ENCODE data around the gene MOCOS.

Gene MOCOS

GRCh38 chr18:36241831-36242230 is 54.5 kb downstream of the MOCOS start:
- POLR2A ChIA-PET = no interaction called here
- Histone ChIP-seq H3K36me3 (ENCODE audit: control insufficient read depth in 2 of 2, insufficient read depth in 1 of 2, low read length in 2 of 2) (no peaks in the 10 kb centered on the region), H3K4me1 (ENCODE audit: control insufficient read depth, insufficient read depth, low read length) (no peaks in the 10 kb centered on the region), H3K27ac (ENCODE audit: extremely low read depth, low read depth, low read length) (no peak overlapping the region), H3K9me3 (ENCODE audit: control insufficient read depth, insufficient read depth, low read depth, low read length) (no peaks in the 10 kb centered on the region), H3K4me3 (ENCODE audit: low read depth, low read length) (no peak overlapping the region)
- no peak for TF ChIP-seq ZNF776 (tag by site-specific recombination; IDR thresholded peaks at IDR 0.05; ENCODE audit: borderline replicate concordance)
- no peak for TF ChIP-seq OVOL3 (tag by site-specific recombination; IDR thresholded peaks at IDR 0.05)
- TF ChIP-seq HOXA7 (CRISPR knock-in tag; IDR thresholded peaks at IDR 0.05; ENCODE audit: borderline replicate concordance) = no peak
- TF ChIP-seq ZNF169 (tag by site-specific recombination; IDR thresholded peaks at IDR 0.05) = no peak
- TF ChIP-seq ZNF692 (tag by site-specific recombination; IDR thresholded peaks at IDR 0.05) = no peak
- no peak for TF ChIP-seq KLF17 (tag by site-specific recombination; IDR thresholded peaks at IDR 0.05)
- TF ChIP-seq ZNF112 (tag by site-specific recombination; IDR thresholded peaks at IDR 0.05) = no peak
- TF ChIP-seq ZNF645 (tag by site-specific recombination; IDR thresholded peaks at IDR 0.05) = no peak
- no peak for TF ChIP-seq ZNF23 (tag by site-specific recombination; IDR thresholded peaks at IDR 0.05; ENCODE audit: borderline replicate concordance)
- TF ChIP-seq YY1 (tag by site-specific recombination; IDR thresholded peaks at IDR 0.05) = no peak
- CTCF ChIA-PET = no interaction called here

- Histone ChIP-seq H3K4me1 (ENCODE audit: control insufficient read depth, insufficient read depth, low read length) (no peaks in the 10 kb centered on the region), H3K36me3 (ENCODE audit: control insufficient read depth in 2 of 2, insufficient read depth in 1 of 2, low read length in 2 of 2) (peaks cover 0 to 8% of the 10 kb centered on the region in 2 experiments; a peak in 1 of 3 replicates), H3K27ac (ENCODE audit: extremely low read depth, low read depth, low read length) (no peak overlapping the region), H3K9me3 (ENCODE audit: control insufficient read depth, insufficient read depth, low read depth, low read length) (no peaks in the 10 kb centered on the region), H3K4me3 (ENCODE audit: low read depth, low read length) (no peak overlapping the region)
- ChIA-PET CTCF (interaction anchor here (0.6 to 1.4 kb wide), 3 partner anchors 37 to 491 kb away, joined by 3 to 4 read pairs (median 3); no protein-coding TSS in a partner anchor), POLR2A (no interaction called here)
- TF ChIP-seq ZNF169 (tag by site-specific recombination; IDR thresholded peaks at IDR 0.05) (no peak), ZIC2 (tag by site-specific recombination; IDR thresholded peaks at IDR 0.05) (peak; percentile 79), EGR2 (tag by site-specific recombination; IDR thresholded peaks at IDR 0.05; ENCODE audit: low read depth) (peak; percentile 44; the same call in 1 of the 2 replicates), ZNF341 (tag by site-specific recombination; IDR thresholded peaks at IDR 0.05; ENCODE audit: low read depth) (no peak), ZNF670 (tag by site-specific recombination; IDR thresholded peaks at IDR 0.05; ENCODE audit: low read depth) (no peak), ZNF121 (tag by site-specific recombination; IDR thresholded peaks at IDR 0.05) (no peak), TRIM28 (IDR thresholded peaks at IDR 0.05; ENCODE audit: borderline replicate concordance, low read length) (peak; percentile 79; the same call in 1 of the 2 replicates), GLIS1 (tag by site-specific recombination; IDR thresholded peaks at IDR 0.05) (peak; percentile 88)
These were observed 59.7 kb downstream of the MOCOS start for GRCh38 chr18:36247036-36247435.

DNA sequence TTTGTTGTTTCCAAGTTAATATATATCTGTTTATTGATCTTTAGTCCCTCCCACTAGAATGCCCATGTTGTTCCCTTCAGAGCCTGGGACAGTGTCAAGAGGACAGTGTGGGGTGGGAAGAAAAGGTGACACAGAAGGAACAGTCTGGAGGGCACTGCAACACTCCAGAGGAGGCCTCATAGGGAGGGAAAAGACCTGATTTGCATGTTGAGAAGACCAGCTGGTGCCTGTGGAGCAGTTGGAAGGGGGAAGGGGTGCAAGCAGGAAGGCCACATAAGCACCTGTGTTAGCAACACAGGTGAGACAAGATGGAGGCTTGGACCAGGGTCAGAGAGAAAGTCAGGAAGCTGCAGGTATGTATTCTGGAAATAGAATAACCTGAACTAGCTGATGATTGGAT is 62.1 kb downstream of the MOCOS start:
- Histone ChIP-seq H3K27ac (ENCODE audit: extremely low read depth, low read depth, low read length) (no peak overlapping the region), H3K4me1 (ENCODE audit: control insufficient read depth, insufficient read depth, low read length) (no peaks in the 10 kb centered on the region), H3K4me3 (ENCODE audit: low read depth, low read length) (no peak overlapping the region), H3K36me3 (ENCODE audit: control insufficient read depth in 2 of 2, insufficient read depth in 1 of 2, low read length in 2 of 2) (peaks cover 0 to 8% of the 10 kb centered on the region in 2 experiments; a peak in 1 of 3 replicates), H3K9me3 (ENCODE audit: control insufficient read depth, insufficient read depth, low read depth, low read length) (no peaks in the 10 kb centered on the region)
- ChIA-PET CTCF (no interaction called here), POLR2A (no interaction called here)
- TF ChIP-seq, protein P1, sequence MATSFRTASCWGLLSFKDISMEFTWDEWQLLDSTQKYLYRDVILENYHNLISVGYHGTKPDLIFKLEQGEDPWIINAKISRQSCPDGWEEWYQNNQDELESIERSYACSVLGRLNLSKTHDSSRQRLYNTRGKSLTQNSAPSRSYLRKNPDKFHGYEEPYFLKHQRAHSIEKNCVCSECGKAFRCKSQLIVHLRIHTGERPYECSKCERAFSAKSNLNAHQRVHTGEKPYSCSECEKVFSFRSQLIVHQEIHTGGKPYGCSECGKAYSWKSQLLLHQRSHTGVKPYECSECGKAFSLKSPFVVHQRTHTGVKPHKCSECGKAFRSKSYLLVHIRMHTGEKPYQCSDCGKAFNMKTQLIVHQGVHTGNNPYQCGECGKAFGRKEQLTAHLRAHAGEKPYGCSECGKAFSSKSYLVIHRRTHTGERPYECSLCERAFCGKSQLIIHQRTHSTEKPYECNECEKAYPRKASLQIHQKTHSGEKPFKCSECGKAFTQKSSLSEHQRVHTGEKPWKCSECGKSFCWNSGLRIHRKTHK (tag by site-specific recombination; IDR thresholded peaks at IDR 0.05) = no peak
- no peak for TF ChIP-seq ZNF354C (tag by site-specific recombination; IDR thresholded peaks at IDR 0.05; ENCODE audit: borderline replicate concordance, low read depth)
- no peak for TF ChIP-seq ZNF785 (tag by site-specific recombination; IDR thresholded peaks at IDR 0.05)
- TF ChIP-seq, protein P2, sequence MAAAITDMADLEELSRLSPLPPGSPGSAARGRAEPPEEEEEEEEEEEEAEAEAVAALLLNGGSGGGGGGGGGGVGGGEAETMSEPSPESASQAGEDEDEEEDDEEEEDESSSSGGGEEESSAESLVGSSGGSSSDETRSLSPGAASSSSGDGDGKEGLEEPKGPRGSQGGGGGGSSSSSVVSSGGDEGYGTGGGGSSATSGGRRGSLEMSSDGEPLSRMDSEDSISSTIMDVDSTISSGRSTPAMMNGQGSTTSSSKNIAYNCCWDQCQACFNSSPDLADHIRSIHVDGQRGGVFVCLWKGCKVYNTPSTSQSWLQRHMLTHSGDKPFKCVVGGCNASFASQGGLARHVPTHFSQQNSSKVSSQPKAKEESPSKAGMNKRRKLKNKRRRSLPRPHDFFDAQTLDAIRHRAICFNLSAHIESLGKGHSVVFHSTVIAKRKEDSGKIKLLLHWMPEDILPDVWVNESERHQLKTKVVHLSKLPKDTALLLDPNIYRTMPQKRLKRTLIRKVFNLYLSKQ (tag by site-specific recombination; IDR thresholded peaks at IDR 0.05; ENCODE audit: borderline replicate concordance) = no peak
- TF ChIP-seq, protein P3, sequence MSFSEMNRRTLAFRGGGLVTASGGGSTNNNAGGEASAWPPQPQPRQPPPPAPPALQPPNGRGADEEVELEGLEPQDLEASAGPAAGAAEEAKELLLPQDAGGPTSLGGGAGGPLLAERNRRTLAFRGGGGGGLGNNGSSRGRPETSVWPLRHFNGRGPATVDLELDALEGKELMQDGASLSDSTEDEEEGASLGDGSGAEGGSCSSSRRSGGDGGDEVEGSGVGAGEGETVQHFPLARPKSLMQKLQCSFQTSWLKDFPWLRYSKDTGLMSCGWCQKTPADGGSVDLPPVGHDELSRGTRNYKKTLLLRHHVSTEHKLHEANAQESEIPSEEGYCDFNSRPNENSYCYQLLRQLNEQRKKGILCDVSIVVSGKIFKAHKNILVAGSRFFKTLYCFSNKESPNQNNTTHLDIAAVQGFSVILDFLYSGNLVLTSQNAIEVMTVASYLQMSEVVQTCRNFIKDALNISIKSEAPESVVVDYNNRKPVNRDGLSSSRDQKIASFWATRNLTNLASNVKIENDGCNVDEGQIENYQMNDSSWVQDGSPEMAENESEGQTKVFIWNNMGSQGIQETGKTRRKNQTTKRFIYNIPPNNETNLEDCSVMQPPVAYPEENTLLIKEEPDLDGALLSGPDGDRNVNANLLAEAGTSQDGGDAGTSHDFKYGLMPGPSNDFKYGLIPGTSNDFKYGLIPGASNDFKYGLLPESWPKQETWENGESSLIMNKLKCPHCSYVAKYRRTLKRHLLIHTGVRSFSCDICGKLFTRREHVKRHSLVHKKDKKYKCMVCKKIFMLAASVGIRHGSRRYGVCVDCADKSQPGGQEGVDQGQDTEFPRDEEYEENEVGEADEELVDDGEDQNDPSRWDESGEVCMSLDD (tag by site-specific recombination; IDR thresholded peaks at IDR 0.05) = no peak
- no peak for TF ChIP-seq RBAK (tag by site-specific recombination; IDR thresholded peaks at IDR 0.05)
- no peak for TF ChIP-seq ZNF311 (tag by site-specific recombination; IDR thresholded peaks at IDR 0.05; ENCODE audit: borderline replicate concordance)
